HG02798 (cell line): ENCODE data around the gene SKOR2.
"Not testable (repeated sequence)": the region's sequence is repeated elsewhere in the genome, so short reads cannot be mapped to it uniquely, and the experiment has no call there.

ENCODE experiments used
- ATAC-seq: cut with Tn5 transposase; IDR thresholded peaks from one replicate; pipeline ENCODE4 v1.9.1; 2021; ENCODE audit warnings: mild to moderate bottlenecking; ENCODE audit not compliant: unreplicated experiment, poor library complexity

SKOR2 gene

DNA sequence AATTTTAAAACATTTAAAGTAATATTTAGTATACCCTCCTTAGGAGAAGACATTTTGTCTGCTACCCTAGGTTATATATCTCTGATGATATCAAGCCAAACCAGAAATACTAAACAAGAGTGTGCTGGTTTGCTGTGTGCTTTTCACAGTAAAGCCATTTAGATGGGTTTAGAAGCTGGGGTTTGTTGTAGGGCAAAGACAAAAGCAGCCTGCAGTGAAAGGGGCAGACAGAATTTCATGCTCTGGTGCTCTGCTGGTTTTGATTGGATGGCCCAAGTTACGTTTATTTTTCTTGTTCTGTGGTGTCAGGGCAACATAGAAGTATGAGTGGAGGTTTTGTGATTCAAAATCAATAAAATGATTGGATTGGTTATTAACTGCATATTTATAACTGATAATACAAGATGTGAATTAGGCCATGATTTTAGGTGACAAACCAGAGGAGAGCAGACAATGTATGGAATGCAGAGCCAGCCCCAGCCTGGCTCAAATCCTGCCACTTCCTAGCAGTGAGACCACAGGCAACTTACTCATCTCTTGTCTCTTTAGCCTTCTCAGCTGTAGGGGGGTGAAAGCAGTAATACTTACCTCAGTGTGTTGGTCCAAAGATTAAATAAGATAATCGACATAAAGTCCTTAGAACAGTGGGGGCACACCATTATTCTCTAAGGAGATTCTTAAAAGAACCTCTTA is 44.4 kb downstream of the SKOR2 start:
- ATAC-seq: no peak

GRCh38 chr18:47204908-47205522 is 46.4 kb downstream of the SKOR2 start:
- no peak for ATAC-seq

DNA sequence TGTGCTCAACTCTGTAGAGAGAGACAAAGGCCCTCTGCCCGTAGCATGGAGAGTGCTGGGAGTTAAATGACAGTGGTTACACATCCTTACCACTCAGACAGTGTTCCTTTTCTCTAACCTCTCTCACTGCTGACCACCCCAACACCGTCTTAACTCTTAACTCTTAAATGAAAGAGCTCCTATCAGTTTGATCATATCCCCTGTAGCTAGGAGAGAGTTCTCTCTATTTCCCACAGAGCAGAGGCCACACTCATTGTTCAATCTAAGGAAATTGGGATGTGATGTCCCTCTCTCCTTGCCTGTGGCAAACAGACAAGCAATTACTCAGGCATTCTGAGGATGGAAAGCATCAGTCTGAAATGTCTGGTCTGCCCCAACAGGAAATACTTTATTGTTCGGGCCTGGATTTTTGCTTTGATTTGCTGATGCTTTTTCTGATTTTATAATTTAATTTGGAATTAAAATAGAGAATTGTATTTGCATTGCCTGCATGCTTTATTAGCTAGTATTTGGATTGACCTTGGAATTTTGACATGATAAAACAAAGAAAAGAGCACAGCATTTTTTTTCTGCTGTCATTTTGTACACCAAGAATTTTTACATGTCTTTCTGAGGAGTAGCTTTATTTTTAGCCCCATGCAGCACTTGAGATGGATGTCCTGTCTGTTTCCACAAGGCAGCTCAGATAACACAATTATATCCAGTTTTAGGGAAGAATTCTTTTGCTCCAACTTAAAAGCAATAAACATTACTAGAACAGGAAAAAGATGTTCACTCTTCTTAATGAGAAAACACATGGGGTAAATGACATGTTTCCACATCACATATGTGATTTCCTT is 47.6 kb downstream of the SKOR2 start:
- ATAC-seq: no peak

GRCh38 chr18:47195961-47196360 is 55.5 kb downstream of the SKOR2 start:
- not testable (repeated sequence) for ATAC-seq

GRCh38 chr18:47191961-47192360 is 59.5 kb downstream of the SKOR2 start:
- ATAC-seq: no peak

- no peak for ATAC-seq
Observed at GRCh38 chr18:47187721-47188120, 63.7 kb downstream of the SKOR2 start.

GRCh38 chr18:47184419-47185050 is 66.9 kb downstream of the SKOR2 start:
- no peak for ATAC-seq

DNA sequence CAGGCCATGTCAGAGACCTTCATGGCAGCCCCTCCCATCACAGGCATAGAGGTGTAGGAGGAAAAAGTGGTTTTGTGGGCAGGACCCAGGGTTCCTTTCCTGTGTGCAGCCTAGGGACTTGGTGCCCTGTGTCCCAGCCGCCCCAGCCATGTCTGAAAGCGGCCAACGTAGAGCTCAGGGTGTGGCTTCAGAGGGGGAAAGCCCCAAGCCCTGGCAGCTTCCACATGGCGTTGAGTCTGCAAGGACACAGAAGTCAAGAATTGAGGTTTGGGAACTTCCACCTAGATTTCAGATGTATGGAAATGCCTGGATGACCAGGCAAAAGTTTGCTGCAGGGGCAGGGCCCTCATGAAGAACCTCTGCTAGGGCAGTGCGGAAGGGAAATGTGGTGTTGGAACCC is 69.3 kb downstream of the SKOR2 start:
- ATAC-seq: not testable (repeated sequence)

GRCh38 chr18:47180765-47181164 is 70.7 kb downstream of the SKOR2 start:
- ATAC-seq: no peak

- ATAC-seq: no peak
Observed at GRCh38 chr18:47179520-47179919, 71.9 kb downstream of the SKOR2 start.

- ATAC-seq: peak; percentile 94
Observed at GRCh38 chr18:47175898-47176575, 75.4 kb downstream of the SKOR2 start, which contains the start of gene IER3IP1. TSS of gene IER3IP1 (minus strand) at chr18:47176364. CDS start at chr18:47176277, 87 bp downstream.

- ATAC-seq: no peak
Observed at GRCh38 chr18:47175283-47175897, 76.1 kb downstream of the SKOR2 start.

DNA sequence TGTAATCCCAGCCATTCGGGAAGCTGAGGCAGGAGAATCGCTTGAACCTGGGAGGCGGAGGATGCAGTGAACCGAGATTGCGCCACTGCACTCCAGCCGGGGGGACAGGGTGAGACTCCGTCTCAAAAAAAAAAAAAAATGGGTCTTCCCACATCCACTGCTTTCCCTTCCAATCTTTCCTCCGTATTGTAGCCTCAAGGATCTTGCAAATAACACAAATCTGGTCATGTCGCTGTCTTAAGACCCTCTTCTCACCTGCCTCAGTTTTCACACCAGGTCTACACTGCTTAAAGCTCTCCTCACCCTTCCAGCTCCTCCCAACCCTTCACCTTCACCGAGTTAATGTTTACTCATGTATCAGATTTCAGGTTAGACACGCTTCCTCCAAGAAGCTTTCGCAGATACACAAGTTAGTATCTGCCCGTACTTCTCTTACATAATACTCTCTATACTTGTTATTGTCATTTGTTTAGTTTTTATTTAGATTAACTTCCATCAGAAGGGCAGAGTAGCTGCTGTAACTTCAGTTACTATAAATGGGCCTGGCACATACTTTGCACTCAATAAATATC is 76.8 kb downstream of the SKOR2 start:
- no peak for ATAC-seq

GRCh38 chr18:47172476-47172875 is 79.0 kb downstream of the SKOR2 start:
- no peak for ATAC-seq

- ATAC-seq: no peak
Observed at GRCh38 chr18:47168913-47169312, 82.5 kb downstream of the SKOR2 start.

DNA sequence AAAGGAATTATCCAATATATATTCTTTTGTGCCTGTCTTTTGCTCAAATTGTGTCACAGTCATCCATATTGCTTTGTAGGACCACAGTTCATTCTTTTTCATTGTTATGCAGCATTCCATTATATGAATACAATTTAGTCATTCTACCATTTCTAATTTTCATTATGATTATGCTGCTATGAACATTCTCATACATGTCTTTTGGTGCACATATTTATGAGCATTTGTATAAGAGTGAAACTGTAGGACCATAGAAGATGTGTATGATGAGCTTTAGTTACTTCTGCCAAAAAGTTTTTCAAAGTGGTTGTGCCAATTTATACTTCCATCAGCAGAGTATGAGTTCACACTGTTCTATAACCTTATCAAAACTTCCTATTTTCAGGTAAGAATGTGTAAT is 83.0 kb downstream of the SKOR2 start:
- ATAC-seq: no peak

GRCh38 chr18:47166294-47166693 is 85.2 kb downstream of the SKOR2 start:
- no peak for ATAC-seq

GRCh38 chr18:47163241-47163640 is 88.2 kb downstream of the SKOR2 start:
- peak; percentile 87 for ATAC-seq

DNA sequence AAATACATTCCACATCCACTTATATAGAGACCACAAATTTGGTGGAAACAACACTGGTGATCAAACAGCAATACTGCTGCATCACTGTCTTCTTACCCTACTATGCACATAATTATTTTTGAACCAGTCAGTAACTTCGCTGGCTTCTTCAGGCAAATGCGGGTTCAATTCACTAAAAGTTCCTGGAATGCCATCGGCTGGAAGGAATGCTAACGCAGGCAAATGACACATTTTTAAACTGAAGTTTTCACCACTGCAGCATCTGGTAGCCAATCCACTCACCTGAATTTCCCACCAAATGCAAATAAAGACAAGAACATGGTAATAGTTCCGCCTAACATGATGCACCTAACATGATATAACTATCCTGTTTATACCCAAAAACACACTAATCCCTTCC is 91.2 kb downstream of the SKOR2 start:
- no peak for ATAC-seq
